H1 (cell line): Measurements from ENCODE around the gene FMC1. TPM values are rescaled to one million over a fixed set of nuclear protein-coding genes. Genes with fewer than 3 reads are reported as not detected.

Experiments used
- CTCF ChIA-PET: fragments of 300-600 bp; sonication (Branson Sonifier 250); formaldehyde crosslinking; loops from one replicate; lab custom pipeline; 2021; ENCODE audit not compliant: partially characterized antibody; lab: Charles Lee
- POLR2A ChIA-PET: fragments of 300-600 bp; sonication (Branson Sonifier 250); formaldehyde crosslinking; loops from one replicate; lab custom pipeline; 2021; ENCODE audit warnings: inconsistent platforms; ENCODE audit not compliant: partially characterized antibody; lab: Charles Lee
- DNase-seq, 2 experiments: peaks; one replicate each; pipeline versions ENCODE4 v3.0.0 to v3.0.0-alpha.2; 2010 to 2022; ENCODE audit warnings: low spot score in 2 of 2, low read depth in 1 of 2, mixed read lengths in 1 of 2
- FAIRE-seq: peaks from 2 replicates; lab custom pipeline; 2011; peaks lifted over from hg19 to GRCh38; lab: Jason Lieb, UNC
- H2AFZ ChIP-seq: 2 replicates; pipeline ENCODE4 v1.8.1; 2012; ENCODE audit warnings: low read length, inconsistent platforms
- H2AK5ac ChIP-seq: 2 replicates; pipeline ENCODE4 v1.6.1; 2013; ENCODE audit warnings: low read depth, low read length
- H2BK120ac ChIP-seq: replicated peaks from 2 replicates; pipeline ENCODE3; 2013; ENCODE audit warnings: low read depth, low read length, inconsistent platforms
- H2BK12ac ChIP-seq: 2 replicates; pipeline ENCODE4 v1.6.1; 2013; ENCODE audit warnings: low read depth, low read length
- H2BK15ac ChIP-seq: 2 replicates; pipeline ENCODE4 v1.6.1; 2013; ENCODE audit warnings: low read length
- H2BK20ac ChIP-seq: 2 replicates; pipeline ENCODE4 v1.6.1; 2013; ENCODE audit warnings: low read length
- H2BK5ac ChIP-seq: 2 replicates; pipeline ENCODE4 v1.6.1; 2013; ENCODE audit warnings: low read depth, low read length
- H3K14ac ChIP-seq: 2 replicates; pipeline ENCODE4 v1.6.1; 2013; ENCODE audit warnings: inconsistent platforms; ENCODE audit not compliant: insufficient read length
- H3K18ac ChIP-seq: 2 replicates; pipeline ENCODE4 v1.6.1; 2013; ENCODE audit warnings: low read length; ENCODE audit errors: extremely low read depth
- H3K23ac ChIP-seq: 2 replicates; pipeline ENCODE4 v1.6.1; 2013; ENCODE audit warnings: inconsistent platforms; ENCODE audit not compliant: insufficient read length
- H3K23me2 ChIP-seq: 2 replicates; pipeline ENCODE4 v1.6.1; 2013; ENCODE audit warnings: low read depth, low read length
- H3K27ac ChIP-seq: 2 replicates; pipeline ENCODE4 v1.6.1; 2011; ENCODE audit warnings: low read depth, low read length, inconsistent platforms
- H3K27me3 ChIP-seq, 4 experiments: replicated peaks in 1 of 4; 1 replicate in 1 of 4; 2 replicates in 3 of 4; pipeline versions ENCODE4 v1.6.1 to v1.8.1; 2011 to 2013; ENCODE audit warnings: low read length in 3 of 4, mild to moderate bottlenecking in 3 of 4, inconsistent platforms in 2 of 4, mixed read lengths in 2 of 4, moderate library complexity in 1 of 4; ENCODE audit not compliant: control insufficient read depth in 3 of 4, insufficient read depth in 3 of 4; ENCODE audit errors: extremely low read depth in 1 of 4
- H3K36me3 ChIP-seq, 4 experiments: 2 replicates each; pipeline versions ENCODE4 v1.6.1 to v1.8.1; 2011 to 2013; ENCODE audit warnings: mild to moderate bottlenecking in 4 of 4, low read length in 3 of 4, moderate library complexity in 2 of 4, control low read depth in 1 of 4, inconsistent platforms in 1 of 4; ENCODE audit not compliant: insufficient read depth in 4 of 4, control insufficient read depth in 2 of 4
- H3K4ac ChIP-seq: replicated peaks from 2 replicates; pipeline ENCODE3; 2013; ENCODE audit warnings: low read length, low read depth, mixed read lengths, inconsistent platforms; ENCODE audit not compliant: insufficient read length
- H3K4me1 ChIP-seq, 4 experiments: replicated peaks in 1 of 4; 1 replicate in 1 of 4; 2 replicates in 3 of 4; pipeline versions ENCODE4 v1.6.1 to v1.8.1; 2011 to 2013; ENCODE audit warnings: low read length in 3 of 4, inconsistent platforms in 2 of 4, mixed read lengths in 1 of 4; ENCODE audit not compliant: insufficient read depth in 4 of 4, control insufficient read depth in 3 of 4
- H3K4me2 ChIP-seq, 2 experiments: 2 replicates each; pipeline versions ENCODE4 v1.6.1 to v1.8.1; 2011 to 2013; ENCODE audit warnings: low read depth in 2 of 2, low read length in 2 of 2, control low read depth in 1 of 2, inconsistent platforms in 1 of 2, mild to moderate bottlenecking in 1 of 2; ENCODE audit not compliant: insufficient read depth in 1 of 2
- H3K4me3 ChIP-seq, 4 experiments: fragments of 200-600, 300-600 bp in 1 of 4; sonication (generic), shearing (Covaris generic), sonication (Bioruptor Twin) in 1 of 4; 2 replicates each; pipeline versions ENCODE4 v1.5.1 to v1.8.1; 2011 to 2016; ENCODE audit warnings: low read length in 4 of 4, low read depth in 3 of 4, control low read depth in 2 of 4, inconsistent platforms in 2 of 4, mild to moderate bottlenecking in 2 of 4, mixed read lengths in 1 of 4, moderate library complexity in 1 of 4; ENCODE audit not compliant: insufficient read depth in 2 of 4; ENCODE audit errors: extremely low read depth in 1 of 4
- H3K56ac ChIP-seq: replicated peaks from 2 replicates; pipeline ENCODE3; 2013; ENCODE audit warnings: low read depth, mild to moderate bottlenecking, mixed read lengths, low read length, inconsistent platforms; ENCODE audit not compliant: insufficient read length
- H3K79me1 ChIP-seq: 2 replicates; pipeline ENCODE4 v1.6.1; 2013; ENCODE audit warnings: low read depth, low read length, control low read depth
- H3K79me2 ChIP-seq, 2 experiments: 2 replicates each; pipeline versions ENCODE4 v1.6.1 to v1.8.1; 2012 to 2013; ENCODE audit warnings: low read length in 2 of 2, mild to moderate bottlenecking in 2 of 2, inconsistent platforms in 1 of 2; ENCODE audit not compliant: insufficient read depth in 2 of 2, control insufficient read depth in 1 of 2
- H3K9ac ChIP-seq, 4 experiments: replicated peaks in 1 of 4; 1 replicate in 1 of 4; 2 replicates in 3 of 4; pipeline versions ENCODE4 v1.6.1 to v1.8.1; 2011 to 2013; ENCODE audit warnings: low read depth in 3 of 4, low read length in 3 of 4, control low read depth in 2 of 4, mild to moderate bottlenecking in 2 of 4, moderate library complexity in 2 of 4, inconsistent platforms in 1 of 4; ENCODE audit errors: extremely low read depth in 1 of 4
- H3K9me3 ChIP-seq, 2 experiments: 2 replicates each; pipeline versions ENCODE4 v1.6.1 to v1.8.1; 2012 to 2013; ENCODE audit warnings: mild to moderate bottlenecking in 2 of 2, moderate library complexity in 2 of 2, control low read depth in 1 of 2, inconsistent platforms in 1 of 2, low read depth in 1 of 2, low read length in 1 of 2, mixed read lengths in 1 of 2; ENCODE audit not compliant: insufficient read depth in 2 of 2
- H4K20me1 ChIP-seq, 2 experiments: replicated peaks in 1 of 2; 2 replicates each; pipeline versions ENCODE3 to v1.8.1; 2011 to 2013; ENCODE audit warnings: inconsistent platforms in 2 of 2, low read length in 2 of 2, mild to moderate bottlenecking in 1 of 2; ENCODE audit not compliant: insufficient read depth in 2 of 2, control insufficient read depth in 1 of 2
- H4K5ac ChIP-seq: 2 replicates; pipeline ENCODE4 v1.6.1; 2013; ENCODE audit warnings: low read length, low read depth, mixed read lengths, inconsistent platforms; ENCODE audit not compliant: insufficient read length
- H4K8ac ChIP-seq: 2 replicates; pipeline ENCODE4 v1.8.0; 2013; ENCODE audit warnings: mild to moderate bottlenecking, moderate library complexity, low read length, inconsistent platforms; ENCODE audit not compliant: insufficient read depth; ENCODE audit errors: extremely low read depth
- H4K91ac ChIP-seq: replicated peaks from 2 replicates; pipeline ENCODE3; 2013; ENCODE audit warnings: low read length, mixed read lengths, inconsistent platforms; ENCODE audit not compliant: insufficient read length
- BACH1 ChIP-seq: IDR thresholded peaks from 2 replicates; pipeline ENCODE4 v1.6.1; 2012; ENCODE audit warnings: low read length, improper control_type of control experiment
- CHD2 ChIP-seq: IDR thresholded peaks from 2 replicates; pipeline ENCODE4 v1.6.1; 2012; ENCODE audit warnings: low read length, improper control_type of control experiment
- EP300 ChIP-seq, 2 experiments: IDR thresholded peaks; 1 replicate in 1 of 2; 2 replicates in 1 of 2; pipeline ENCODE4 v1.6.1; 2011 to 2012; ENCODE audit warnings: low read depth in 2 of 2, low read length in 2 of 2, mild to moderate bottlenecking in 2 of 2, borderline replicate concordance in 1 of 2, inconsistent platforms in 1 of 2, moderate library complexity in 1 of 2
- GTF2F1 ChIP-seq: IDR thresholded peaks from 2 replicates; pipeline ENCODE4 v1.6.1; 2012; ENCODE audit warnings: low read depth, low read length, improper control_type of control experiment, borderline replicate concordance
- PHF8 ChIP-seq: fragments of 200-600 bp; sonication (generic); conservative IDR thresholded peaks from 2 replicates; pipeline ENCODE4 v1.7.1; 2012; ENCODE audit warnings: low read depth, mild to moderate bottlenecking, inconsistent platforms, low read length, moderate library complexity
- POLR2A ChIP-seq, 2 experiments: IDR thresholded peaks; 1 replicate in 1 of 2; 2 replicates in 1 of 2; pipeline ENCODE4 v1.6.1; 2011; ENCODE audit warnings: low read depth in 2 of 2, low read length in 2 of 2, mild to moderate bottlenecking in 2 of 2; ENCODE audit errors: control extremely low read depth in 1 of 2
- RBBP5 ChIP-seq: IDR thresholded peaks from 2 replicates; pipeline ENCODE4 v1.7.1; 2012; ENCODE audit warnings: low read depth, mild to moderate bottlenecking, inconsistent platforms, low read length, moderate library complexity, borderline replicate concordance
- RFX5 ChIP-seq: IDR thresholded peaks from 2 replicates; pipeline ENCODE4 v1.6.1; 2011; ENCODE audit warnings: low read depth, low read length, improper control_type of control experiment, borderline replicate concordance
- RXRA ChIP-seq: IDR thresholded peaks from 2 replicates; pipeline ENCODE4 v1.6.1; 2011; ENCODE audit warnings: low read depth, mild to moderate bottlenecking, low read length, moderate library complexity; ENCODE audit not compliant: insufficient read depth
- SP2 ChIP-seq: IDR thresholded peaks from 2 replicates; pipeline ENCODE4 v1.6.1; 2012; ENCODE audit warnings: mild to moderate bottlenecking, low read length, inconsistent platforms
- TBP ChIP-seq: IDR thresholded peaks from 2 replicates; pipeline ENCODE4 v1.6.1; 2011; ENCODE audit warnings: low read depth, low read length, improper control_type of control experiment
- ZNF274 ChIP-seq: IDR thresholded peaks from 2 replicates; pipeline ENCODE4 v1.7.0; 2012; ENCODE audit warnings: low read length, borderline replicate concordance; ENCODE audit errors: extremely low read depth
- WGBS, 2 experiments: shearing (Covaris generic) in 1 of 2; methylation state at CpG; one replicate each; pipeline versions ENCODE4 v1.1.6 to v1.1.7; 2013 to 2015; ENCODE audit warnings: low lambda C conversion rate in 2 of 2, mixed read lengths in 2 of 2, inconsistent platforms in 1 of 2, low coverage in 1 of 2, missing lambda C conversion rate in 1 of 2; ENCODE audit not compliant: insufficient replicate concordance in 2 of 2, insufficient coverage in 1 of 2, insufficient read length in 1 of 2; ENCODE audit errors: extremely low coverage in 1 of 2, missing lambda C conversion rate in 1 of 2; 5-methylcytosine and 5-hydroxymethylcytosine counted together
- polyA plus RNA-seq, 7 experiments: library from polyadenylated mRNA; depleted of rRNA in 3 of 7; stranded (reverse) in 5 of 7; unstranded in 2 of 7; fragments of >200 nt in 5 of 7; fragments of 200-250 nt in 2 of 7; gene quantifications; 1 replicate in 5 of 7; 2 replicates in 1 of 7; 4 replicates in 1 of 7; pipeline versions ENCODE4 v1.2.1 to v1.2.3, GENCODE V29; 2011 to 2013; ENCODE audit warnings: missing spikeins in 2 of 7, mixed read lengths in 2 of 7
- total RNA-seq: library from RNA; stranded (reverse); fragmentation: NEBNext Ultra II Directional; extraction: Animal tissue kit (Norgen Biotek cat#: 25700); gene quantifications from 2 replicates; pipeline ENCODE4 v1.2.1, GENCODE V29; 2021
- TF ChIP-seq, protein P1 (sequence below): IDR thresholded peaks from 2 replicates; pipeline ENCODE4 v1.6.1; 2011; ENCODE audit warnings: low read length, improper control_type of control experiment

Gene FMC1
- total and polyA plus RNA-seq, 2 of the 8 experiments (the other 6 are each of a cell fraction or from before 2014, with no cell fraction given) = 15.8 to 28.4 TPM

DNA sequence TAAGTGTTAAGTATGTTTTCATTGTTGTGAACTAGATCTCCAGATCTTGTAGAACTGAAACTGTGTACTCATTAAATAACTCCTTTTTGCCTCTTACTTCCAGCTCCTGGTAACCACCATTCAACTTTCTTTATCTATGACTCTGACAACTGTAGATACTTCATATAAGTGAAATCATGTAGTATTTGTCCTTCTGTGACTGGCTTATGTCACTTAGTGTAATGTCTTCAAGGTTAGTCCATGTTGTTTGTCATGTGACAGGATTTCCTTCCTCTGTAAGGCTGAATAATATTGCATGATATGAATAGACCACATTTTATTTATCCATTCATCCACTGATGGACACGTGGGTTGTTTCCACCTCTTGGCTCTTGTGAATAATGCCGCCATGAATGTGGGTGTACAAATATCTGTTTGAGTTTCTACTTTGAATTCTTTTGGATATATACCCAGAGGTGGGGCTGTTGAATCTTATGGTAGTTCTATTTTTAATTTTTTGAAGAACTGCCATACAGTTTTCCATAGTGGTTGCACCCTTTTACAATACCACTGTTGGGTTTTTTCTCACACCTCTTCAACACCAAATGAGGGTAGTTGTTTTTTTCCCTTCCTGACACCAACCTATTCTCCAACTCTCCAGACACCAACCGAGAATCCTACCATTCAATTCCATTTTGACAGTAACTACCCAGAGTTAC lies 10.7 kb upstream of the FMC1 start:
- no peak overlapping the region for H2AK5ac ChIP-seq
- no peak overlapping the region for H2BK5ac ChIP-seq
- no peak overlapping the region for H4K91ac ChIP-seq
- no peaks in the 10 kb centered on the region for H3K79me2 ChIP-seq
- H3K9me3 ChIP-seq = no peaks in the 10 kb centered on the region
- POLR2A ChIA-PET = no interaction called here
- no peak overlapping the region for H4K8ac ChIP-seq
- H3K18ac ChIP-seq = no peak overlapping the region
- no peak overlapping the region for H4K5ac ChIP-seq
- H2BK120ac ChIP-seq = no peak overlapping the region
- H2BK20ac ChIP-seq = no peak overlapping the region
- no peaks in the 10 kb centered on the region for H4K20me1 ChIP-seq
- H3K27ac ChIP-seq = no peak overlapping the region
- H3K23ac ChIP-seq = no peak overlapping the region
- no peak for FAIRE-seq
- no peak overlapping the region for H3K4ac ChIP-seq
- no peaks in the 10 kb centered on the region for H3K79me1 ChIP-seq
- 93% methylated on average over 3 of the region's 3 CpGs; no CpG with 5 or more reads in 1 of the 2 experiments for WGBS, 2 experiments
- H3K4me3 ChIP-seq = no peak overlapping the region
- no peak overlapping the region for H3K56ac ChIP-seq
- no peak for DNase-seq
- H3K4me2 ChIP-seq = no peak overlapping the region
- H2AFZ ChIP-seq = no peak overlapping the region
- H3K9ac ChIP-seq = no peak overlapping the region
- no peaks in the 10 kb centered on the region for H3K4me1 ChIP-seq
- H3K23me2 ChIP-seq = no peaks in the 10 kb centered on the region
- no peak overlapping the region for H2BK12ac ChIP-seq
- no peaks in the 10 kb centered on the region for H3K27me3 ChIP-seq
- no peak overlapping the region for H2BK15ac ChIP-seq
- H3K14ac ChIP-seq = no peak overlapping the region
- CTCF ChIA-PET = interaction anchor here (0.7 to 5.5 kb wide), 4 partner anchors 8 to 170 kb away, joined by 3 to 25 read pairs (median 3); no protein-coding TSS in a partner anchor
- H3K36me3 ChIP-seq = no peaks in the 10 kb centered on the region
- TF ChIP-seq, protein P1, sequence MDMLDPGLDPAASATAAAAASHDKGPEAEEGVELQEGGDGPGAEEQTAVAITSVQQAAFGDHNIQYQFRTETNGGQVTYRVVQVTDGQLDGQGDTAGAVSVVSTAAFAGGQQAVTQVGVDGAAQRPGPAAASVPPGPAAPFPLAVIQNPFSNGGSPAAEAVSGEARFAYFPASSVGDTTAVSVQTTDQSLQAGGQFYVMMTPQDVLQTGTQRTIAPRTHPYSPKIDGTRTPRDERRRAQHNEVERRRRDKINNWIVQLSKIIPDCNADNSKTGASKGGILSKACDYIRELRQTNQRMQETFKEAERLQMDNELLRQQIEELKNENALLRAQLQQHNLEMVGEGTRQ = no peak
- TF ChIP-seq RBBP5 = no peak
- no peak for TF ChIP-seq CHD2
- TF ChIP-seq RFX5 = no peak
- no peak for TF ChIP-seq GTF2F1
- no peak for TF ChIP-seq ZNF274
- TF ChIP-seq POLR2A (IDR thresholded peaks at IDR 0.05; ENCODE audit: control extremely low read depth in 1 of 2, low read depth in 2 of 2, low read length in 2 of 2) = no peak
- no peak for TF ChIP-seq RXRA
- TF ChIP-seq BACH1 = no peak
- TF ChIP-seq SP2 = no peak
- TF ChIP-seq PHF8 = no peak
- TF ChIP-seq TBP = no peak
- TF ChIP-seq EP300 (IDR thresholded peaks at IDR 0.05; ENCODE audit: borderline replicate concordance in 1 of 2, low read depth in 2 of 2, low read length in 2 of 2) = no peak
